Measurements from ENCODE around the gene NOXA1.

DNA sequence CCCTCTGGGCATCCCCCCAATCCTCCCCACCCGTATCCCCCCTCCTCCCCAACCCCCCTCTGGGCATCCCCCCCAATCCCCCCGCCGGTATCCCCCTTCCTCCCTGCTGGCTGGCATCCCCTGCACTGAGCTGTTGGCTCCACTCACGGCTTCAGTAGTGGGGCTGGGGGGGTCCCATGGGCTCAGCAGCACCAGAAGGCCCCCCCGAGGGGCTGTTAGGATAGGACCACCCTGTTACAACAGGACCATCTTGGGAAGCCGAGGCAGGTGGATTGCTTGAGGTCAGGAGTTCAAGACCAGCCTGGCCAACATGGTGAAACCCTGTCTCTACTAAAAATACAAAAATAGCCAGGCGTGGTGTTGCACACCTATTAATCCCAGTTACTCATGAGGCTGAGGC, 42.6 kb upstream of the NOXA1 start:
- TF ChIP-seq CEBPG (CRISPR knock-in tag; IDR thresholded peaks at IDR 0.05) (peak; percentile 16; the same call in 1 of the 2 replicates), CEBPG (tag; conservative IDR thresholded peaks at IDR 0.05 in 1 of 2, IDR thresholded peaks at IDR 0.05 in 1 of 2) (no peak), HNRNPK (IDR thresholded peaks at IDR 0.05; ENCODE audit: low read depth, low read length, poor library complexity, severe bottlenecking) (no peak), ZMIZ1 (IDR thresholded peaks at IDR 0.05; ENCODE audit: low read depth in 2 of 2, low read length in 2 of 2) (no peak), NR2C2 (CRISPR knock-in tag; IDR thresholded peaks at IDR 0.05) (no peak), NR2C2 (tag; IDR thresholded peaks at IDR 0.05) (no peak), TCF3 (CRISPR knock-in tag; IDR thresholded peaks at IDR 0.05) (no peak), ZSCAN29 (IDR thresholded peaks at IDR 0.05) (no peak)
- TF ChIP-seq, protein P1, sequence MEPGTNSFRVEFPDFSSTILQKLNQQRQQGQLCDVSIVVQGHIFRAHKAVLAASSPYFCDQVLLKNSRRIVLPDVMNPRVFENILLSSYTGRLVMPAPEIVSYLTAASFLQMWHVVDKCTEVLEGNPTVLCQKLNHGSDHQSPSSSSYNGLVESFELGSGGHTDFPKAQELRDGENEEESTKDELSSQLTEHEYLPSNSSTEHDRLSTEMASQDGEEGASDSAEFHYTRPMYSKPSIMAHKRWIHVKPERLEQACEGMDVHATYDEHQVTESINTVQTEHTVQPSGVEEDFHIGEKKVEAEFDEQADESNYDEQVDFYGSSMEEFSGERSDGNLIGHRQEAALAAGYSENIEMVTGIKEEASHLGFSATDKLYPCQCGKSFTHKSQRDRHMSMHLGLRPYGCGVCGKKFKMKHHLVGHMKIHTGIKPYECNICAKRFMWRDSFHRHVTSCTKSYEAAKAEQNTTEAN (CRISPR knock-in tag; IDR thresholded peaks at IDR 0.05) = no peak
- TF ChIP-seq, protein P2, sequence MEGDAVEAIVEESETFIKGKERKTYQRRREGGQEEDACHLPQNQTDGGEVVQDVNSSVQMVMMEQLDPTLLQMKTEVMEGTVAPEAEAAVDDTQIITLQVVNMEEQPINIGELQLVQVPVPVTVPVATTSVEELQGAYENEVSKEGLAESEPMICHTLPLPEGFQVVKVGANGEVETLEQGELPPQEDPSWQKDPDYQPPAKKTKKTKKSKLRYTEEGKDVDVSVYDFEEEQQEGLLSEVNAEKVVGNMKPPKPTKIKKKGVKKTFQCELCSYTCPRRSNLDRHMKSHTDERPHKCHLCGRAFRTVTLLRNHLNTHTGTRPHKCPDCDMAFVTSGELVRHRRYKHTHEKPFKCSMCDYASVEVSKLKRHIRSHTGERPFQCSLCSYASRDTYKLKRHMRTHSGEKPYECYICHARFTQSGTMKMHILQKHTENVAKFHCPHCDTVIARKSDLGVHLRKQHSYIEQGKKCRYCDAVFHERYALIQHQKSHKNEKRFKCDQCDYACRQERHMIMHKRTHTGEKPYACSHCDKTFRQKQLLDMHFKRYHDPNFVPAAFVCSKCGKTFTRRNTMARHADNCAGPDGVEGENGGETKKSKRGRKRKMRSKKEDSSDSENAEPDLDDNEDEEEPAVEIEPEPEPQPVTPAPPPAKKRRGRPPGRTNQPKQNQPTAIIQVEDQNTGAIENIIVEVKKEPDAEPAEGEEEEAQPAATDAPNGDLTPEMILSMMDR (IDR thresholded peaks at IDR 0.05 in 2 of 3, conservative IDR thresholded peaks at IDR 0.05 in 1 of 3; ENCODE audit: insufficient read depth in 2 of 3, low read depth in 1 of 3, low read length in 3 of 3) = no peak
